ENCODE measurements around the gene DCST2.

- TF ChIP-seq CTCF (IDR thresholded peaks at IDR 0.05; ENCODE audit: borderline replicate concordance, extremely low read depth, low read length, poor library complexity, severe bottlenecking) (no peak), EZH2 (IDR thresholded peaks at IDR 0.05; ENCODE audit: borderline replicate concordance, low read depth, low read length, severe bottlenecking) (no peak)
These were observed 695 bp downstream of the DCST2 start for GRCh38 chr1:155032886-155033285.
